ENCODE data around the gene MDM4.

- no peak for TF ChIP-seq CTCF (IDR thresholded peaks at IDR 0.05)
- no peak for TF ChIP-seq EZH2 (IDR thresholded peaks at IDR 0.05; ENCODE audit: borderline replicate concordance, insufficient read depth, low read depth, low read length, poor library complexity, severe bottlenecking)
These were observed 10.5 kb upstream of the MDM4 start for GRCh38 chr1:204505674-204506200.
